ENCODE data around the gene NACC2. TPM values are rescaled to one million over a fixed set of nuclear protein-coding genes. Genes with fewer than 3 reads are reported as not detected.

NACC2 gene
- polyA plus RNA-seq, 4 donors: 4.9 to 10.1 (median 8.0) TPM

DNA sequence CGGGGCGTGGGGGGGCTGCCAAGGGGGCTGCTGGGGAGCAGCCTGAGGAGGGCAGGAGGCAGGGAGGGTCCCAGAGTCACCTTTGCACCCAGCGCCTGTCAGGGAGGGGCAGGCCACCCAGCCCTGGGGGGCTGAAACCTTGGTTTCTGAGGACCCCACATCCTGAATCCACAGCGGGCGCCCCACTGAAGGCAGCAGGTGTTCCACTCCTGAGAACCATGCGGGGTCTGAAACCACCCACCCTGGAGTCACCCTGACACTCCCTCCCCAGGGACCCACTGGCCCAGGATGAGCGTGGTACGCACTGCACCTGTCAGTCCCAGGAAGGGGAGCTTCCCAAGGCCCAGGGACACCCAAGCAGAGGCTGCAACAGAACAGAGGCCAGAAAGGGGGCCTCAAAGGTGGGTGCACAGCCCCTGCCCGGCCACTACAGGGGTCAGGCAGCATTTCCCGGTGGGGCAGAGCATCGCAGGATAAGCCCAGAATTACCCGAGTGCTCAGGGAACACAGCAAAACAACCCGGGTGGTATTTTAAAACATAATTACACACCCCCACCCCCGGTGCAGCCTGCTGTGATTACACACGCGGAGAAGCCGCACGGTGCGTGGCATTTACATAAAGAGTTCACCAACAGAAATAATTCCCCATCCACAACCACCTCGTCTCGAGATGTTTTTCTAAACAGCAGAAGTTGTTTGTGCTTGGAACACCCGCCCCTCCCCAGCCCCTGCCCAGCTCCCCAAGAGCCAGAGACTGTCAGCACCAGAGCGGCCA is 76.6 kb downstream of the NACC2 start:
- peaks cover 0 to 78% (median 0%) of the 10 kb centered on the region in 3 donors for H3K36me3 ChIP-seq (ENCODE audit: control insufficient read depth in 3 of 3, insufficient read depth in 2 of 3, low read depth in 1 of 3, low read length in 3 of 3)
- FAIRE-seq (no peak), DNase-seq (no peak)
- no peak overlapping the region for H3K27ac ChIP-seq (ENCODE audit: low read depth in 1 of 3, low read length in 2 of 3)
- no peaks in the 10 kb centered on the region for H3K4me1 ChIP-seq (ENCODE audit: control insufficient read depth in 3 of 3, insufficient read depth in 2 of 3, low read depth in 1 of 3, low read length in 2 of 3)
- no peaks in the 10 kb centered on the region for H3K27me3 ChIP-seq (ENCODE audit: control insufficient read depth in 3 of 3, insufficient read depth in 3 of 3, low read length in 3 of 3)
- no peak overlapping the region for H3K4me3 ChIP-seq (ENCODE audit: low read depth in 1 of 3, low read length in 3 of 3)
- WGBS, 3 donors: 83 to 89% (median 85%) methylated on average over 22 to 23 of the region's 23 CpGs
- no peaks in the 10 kb centered on the region for H3K9me3 ChIP-seq (ENCODE audit: control insufficient read depth in 2 of 2, insufficient read depth in 1 of 2, low read depth in 1 of 2, low read length in 1 of 2)

DNA sequence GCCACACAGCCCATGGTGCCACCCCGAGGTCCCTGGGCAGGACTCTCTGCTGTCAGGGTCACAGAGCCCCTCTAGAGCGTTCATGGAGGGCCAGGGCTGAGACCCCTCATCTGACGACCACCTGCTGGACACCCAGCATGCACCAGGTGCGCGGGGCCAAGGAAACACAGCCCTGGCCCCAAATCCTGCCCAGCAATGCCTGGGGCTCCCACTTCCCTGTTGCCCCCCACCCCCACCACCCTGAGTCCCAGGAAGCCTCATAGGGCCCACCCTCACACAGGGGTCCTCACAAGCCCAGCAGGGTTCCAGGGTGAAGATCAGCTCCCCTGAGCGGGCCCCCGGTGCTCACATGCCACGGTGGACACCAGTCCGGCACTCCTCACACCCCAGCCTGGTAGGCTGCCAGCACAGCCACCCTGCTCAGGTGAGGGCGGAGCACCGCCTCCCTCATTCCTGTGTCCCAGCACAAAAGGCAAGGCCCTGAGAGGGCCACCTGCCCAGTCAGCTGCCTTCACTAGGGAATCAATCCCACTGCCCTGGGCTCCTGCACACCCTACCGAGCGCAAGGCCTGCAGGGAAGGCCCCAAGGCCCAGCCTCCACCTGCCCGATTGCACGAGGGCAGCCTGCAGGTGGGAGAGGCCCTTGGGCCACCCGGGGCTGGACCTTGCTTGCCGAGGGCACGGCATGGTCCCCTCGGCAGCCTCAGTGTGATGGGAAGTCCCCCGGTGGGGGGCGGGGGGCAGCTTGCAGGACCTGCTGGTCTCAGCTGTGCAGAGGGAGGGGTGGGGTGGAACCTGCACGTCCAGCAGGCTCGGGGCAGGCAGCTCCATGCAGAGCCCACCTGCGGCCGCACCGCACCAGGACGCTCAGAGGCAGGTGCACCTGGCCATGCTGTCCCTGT is 77.5 kb downstream of the NACC2 start:
- Histone ChIP-seq H3K4me3 (ENCODE audit: low read depth in 1 of 3, low read length in 3 of 3) (no peak overlapping the region), H3K27ac (ENCODE audit: low read depth in 1 of 3, low read length in 2 of 3) (no peak overlapping the region), H3K36me3 (ENCODE audit: control insufficient read depth in 3 of 3, insufficient read depth in 2 of 3, low read depth in 1 of 3, low read length in 3 of 3) (peaks cover 0 to 81% (median 4%) of the 10 kb centered on the region in 3 donors), H3K27me3 (ENCODE audit: control insufficient read depth in 3 of 3, insufficient read depth in 3 of 3, low read length in 3 of 3) (no peaks in the 10 kb centered on the region), H3K9me3 (ENCODE audit: control insufficient read depth in 2 of 2, insufficient read depth in 1 of 2, low read depth in 1 of 2, low read length in 1 of 2) (no peaks in the 10 kb centered on the region), H3K4me1 (ENCODE audit: control insufficient read depth in 3 of 3, insufficient read depth in 2 of 3, low read depth in 1 of 3, low read length in 2 of 3) (peaks cover 0 to 4% (median 0%) of the 10 kb centered on the region in 3 donors)
- DNase-seq (no peak), FAIRE-seq (no peak)
- 89% methylated on average over 25 to 27 of the region's 27 CpGs for WGBS, 3 donors

DNA sequence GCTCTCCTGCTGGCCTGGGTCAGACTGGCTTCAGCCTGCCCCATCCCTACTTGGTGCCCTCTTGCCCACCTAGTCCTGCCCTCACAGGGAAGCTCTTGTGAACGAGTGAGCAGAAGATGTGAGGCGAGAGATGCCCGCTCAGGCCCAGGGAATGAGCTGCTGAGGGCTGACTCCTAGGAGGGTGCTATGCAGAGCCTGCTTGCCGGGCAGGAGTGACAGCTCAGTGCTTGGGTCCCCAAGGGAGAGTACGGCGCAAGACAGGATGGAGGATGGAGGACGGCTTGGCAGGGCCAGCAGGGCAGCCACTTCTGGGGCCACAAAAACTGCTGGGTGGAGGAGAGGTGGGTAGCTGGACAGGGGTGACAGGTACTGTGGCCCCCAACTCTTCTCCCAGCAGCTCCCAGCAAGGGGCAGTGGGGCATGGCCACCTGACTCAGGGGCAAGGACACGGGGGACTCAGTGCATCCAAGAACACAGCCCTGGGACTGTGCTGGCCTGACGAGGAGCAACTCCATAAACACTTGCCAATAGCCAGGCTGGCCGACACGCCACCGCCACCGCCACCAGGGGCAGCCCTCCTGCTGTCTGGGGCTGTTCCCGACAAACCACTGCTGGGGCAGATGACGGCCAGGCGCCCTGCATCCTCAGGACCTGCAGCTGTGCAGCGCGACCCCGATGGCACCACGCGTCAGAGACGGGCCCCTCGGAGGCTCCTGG is 78.4 kb downstream of the NACC2 start:
- peaks cover 0 to 82% (median 8%) of the 10 kb centered on the region in 3 donors for H3K36me3 ChIP-seq (ENCODE audit: control insufficient read depth in 3 of 3, insufficient read depth in 2 of 3, low read depth in 1 of 3, low read length in 3 of 3)
- H3K9me3 ChIP-seq (ENCODE audit: control insufficient read depth in 2 of 2, insufficient read depth in 1 of 2, low read depth in 1 of 2, low read length in 1 of 2): no peaks in the 10 kb centered on the region
- peaks cover 0 to 12% (median 0%) of the 10 kb centered on the region in 3 donors for H3K4me1 ChIP-seq (ENCODE audit: control insufficient read depth in 3 of 3, insufficient read depth in 2 of 3, low read depth in 1 of 3, low read length in 2 of 3)
- no peaks in the 10 kb centered on the region for H3K27me3 ChIP-seq (ENCODE audit: control insufficient read depth in 3 of 3, insufficient read depth in 3 of 3, low read length in 3 of 3)
- H3K4me3 ChIP-seq (ENCODE audit: low read depth in 1 of 3, low read length in 3 of 3): no peak overlapping the region
- FAIRE-seq: no peak
- WGBS, 3 donors: 93 to 96% (median 94%) methylated on average over 23 of the region's 23 CpGs
- H3K27ac ChIP-seq (ENCODE audit: low read depth in 1 of 3, low read length in 2 of 3): no peak overlapping the region
- no peak for DNase-seq

DNA sequence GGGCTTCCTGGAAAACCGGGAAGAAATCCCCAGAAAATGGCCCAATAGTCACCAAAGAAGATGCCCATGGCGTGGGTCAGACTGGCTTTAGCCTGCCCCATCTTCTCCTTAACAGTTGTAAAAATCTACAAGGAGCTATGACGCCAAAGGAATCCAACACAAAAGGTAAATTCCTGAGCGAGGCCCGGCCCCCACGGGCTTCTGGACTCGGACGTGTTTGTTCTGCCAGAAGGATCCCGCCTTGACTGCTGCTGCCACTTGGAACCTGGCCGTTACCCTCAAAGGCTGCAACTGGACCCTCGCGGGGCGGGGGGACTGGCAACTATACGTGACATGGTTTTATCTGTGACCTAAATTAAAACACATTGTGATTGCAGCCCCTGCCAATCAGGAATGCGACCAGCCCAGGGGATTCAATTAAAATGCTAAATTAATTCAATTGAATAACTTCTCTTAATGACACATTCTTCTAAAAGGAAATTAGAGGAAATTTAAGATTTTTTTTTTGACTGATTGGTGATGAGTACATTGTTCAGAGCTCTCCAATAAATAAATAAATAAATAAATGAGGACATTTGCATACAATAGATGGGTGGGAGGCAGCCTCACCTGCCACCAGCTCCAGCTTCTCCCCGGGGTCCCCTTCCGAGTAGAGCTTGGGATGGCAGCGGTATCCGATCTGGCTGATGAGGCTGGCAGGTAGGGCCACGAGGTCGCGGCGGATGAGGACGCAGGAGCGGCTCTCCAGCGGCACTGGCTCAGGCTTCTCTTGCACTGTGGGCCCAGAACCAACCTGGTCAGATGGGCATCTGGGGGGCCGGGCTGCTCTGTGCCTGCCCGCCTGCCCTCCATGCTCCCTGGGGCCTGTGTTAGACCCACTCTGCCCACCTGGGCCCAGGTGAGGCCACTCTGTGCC is 79.2 kb downstream of the NACC2 start:
- 87 to 92% (median 91%) methylated on average over 28 of the region's 28 CpGs for WGBS, 3 donors
- Histone ChIP-seq H3K4me1 (ENCODE audit: control insufficient read depth in 3 of 3, insufficient read depth in 2 of 3, low read depth in 1 of 3, low read length in 2 of 3) (peaks cover 0 to 13% (median 0%) of the 10 kb centered on the region in 3 donors), H3K4me3 (ENCODE audit: low read depth in 1 of 3, low read length in 3 of 3) (no peak overlapping the region), H3K36me3 (ENCODE audit: control insufficient read depth in 3 of 3, insufficient read depth in 2 of 3, low read depth in 1 of 3, low read length in 3 of 3) (peaks cover 0 to 84% (median 15%) of the 10 kb centered on the region in 3 donors), H3K27ac (ENCODE audit: low read depth in 1 of 3, low read length in 2 of 3) (no peak overlapping the region), H3K9me3 (ENCODE audit: control insufficient read depth in 2 of 2, insufficient read depth in 1 of 2, low read depth in 1 of 2, low read length in 1 of 2) (no peaks in the 10 kb centered on the region), H3K27me3 (ENCODE audit: control insufficient read depth in 3 of 3, insufficient read depth in 3 of 3, low read length in 3 of 3) (no peaks in the 10 kb centered on the region)
- FAIRE-seq (no peak), DNase-seq (no peak)

DNA sequence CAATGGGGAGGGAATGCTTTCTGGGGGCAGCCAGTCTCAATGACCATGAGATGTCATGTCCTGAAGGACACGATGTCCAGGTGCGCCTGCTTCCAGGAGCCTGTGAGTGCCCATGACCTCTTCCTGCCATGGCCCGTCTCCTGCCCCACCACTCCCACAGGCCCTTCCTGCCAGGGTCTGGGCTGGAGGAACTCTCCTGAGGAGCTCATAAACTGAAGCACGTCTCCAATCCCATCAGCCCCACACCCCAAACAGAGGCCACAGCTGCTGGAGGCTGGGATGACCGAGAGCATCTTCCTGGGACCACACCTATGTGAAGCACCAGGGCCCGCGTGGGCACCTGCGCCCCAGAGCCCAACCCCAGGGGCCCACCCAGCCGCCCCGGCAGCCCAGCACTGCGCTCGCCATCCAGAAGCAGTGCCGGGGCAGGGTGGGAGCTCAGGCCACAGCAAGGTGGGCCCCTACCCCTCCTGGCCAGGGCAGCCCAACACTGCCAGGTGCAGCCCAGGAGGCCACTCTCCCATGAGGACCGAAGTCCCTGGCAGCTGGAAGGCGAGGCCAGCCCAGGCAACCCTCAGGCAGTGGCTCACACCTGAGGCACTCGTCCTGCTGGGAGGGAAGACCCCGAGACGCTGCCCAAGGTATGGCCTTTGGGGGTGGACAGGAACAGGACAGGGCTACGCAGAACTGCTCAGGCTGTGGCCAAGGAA is 80.0 kb downstream of the NACC2 start:
- DNase-seq: no peak
- H3K9me3 ChIP-seq (ENCODE audit: control insufficient read depth in 2 of 2, insufficient read depth in 1 of 2, low read depth in 1 of 2, low read length in 1 of 2): no peaks in the 10 kb centered on the region
- WGBS, 3 donors: 81 to 85% (median 84%) methylated on average over 17 to 19 of the region's 19 CpGs
- no peak for FAIRE-seq
- H3K4me1 ChIP-seq (ENCODE audit: control insufficient read depth in 3 of 3, insufficient read depth in 2 of 3, low read depth in 1 of 3, low read length in 2 of 3): peaks cover 0 to 13% (median 0%) of the 10 kb centered on the region in 3 donors
- H3K27me3 ChIP-seq (ENCODE audit: control insufficient read depth in 3 of 3, insufficient read depth in 3 of 3, low read length in 3 of 3): no peaks in the 10 kb centered on the region
- H3K4me3 ChIP-seq (ENCODE audit: low read depth in 1 of 3, low read length in 3 of 3): no peak overlapping the region
- no peak overlapping the region for H3K27ac ChIP-seq (ENCODE audit: low read depth in 1 of 3, low read length in 2 of 3)
- H3K36me3 ChIP-seq (ENCODE audit: control insufficient read depth in 3 of 3, insufficient read depth in 2 of 3, low read depth in 1 of 3, low read length in 3 of 3): peaks cover 0 to 91% (median 15%) of the 10 kb centered on the region in 3 donors

DNA sequence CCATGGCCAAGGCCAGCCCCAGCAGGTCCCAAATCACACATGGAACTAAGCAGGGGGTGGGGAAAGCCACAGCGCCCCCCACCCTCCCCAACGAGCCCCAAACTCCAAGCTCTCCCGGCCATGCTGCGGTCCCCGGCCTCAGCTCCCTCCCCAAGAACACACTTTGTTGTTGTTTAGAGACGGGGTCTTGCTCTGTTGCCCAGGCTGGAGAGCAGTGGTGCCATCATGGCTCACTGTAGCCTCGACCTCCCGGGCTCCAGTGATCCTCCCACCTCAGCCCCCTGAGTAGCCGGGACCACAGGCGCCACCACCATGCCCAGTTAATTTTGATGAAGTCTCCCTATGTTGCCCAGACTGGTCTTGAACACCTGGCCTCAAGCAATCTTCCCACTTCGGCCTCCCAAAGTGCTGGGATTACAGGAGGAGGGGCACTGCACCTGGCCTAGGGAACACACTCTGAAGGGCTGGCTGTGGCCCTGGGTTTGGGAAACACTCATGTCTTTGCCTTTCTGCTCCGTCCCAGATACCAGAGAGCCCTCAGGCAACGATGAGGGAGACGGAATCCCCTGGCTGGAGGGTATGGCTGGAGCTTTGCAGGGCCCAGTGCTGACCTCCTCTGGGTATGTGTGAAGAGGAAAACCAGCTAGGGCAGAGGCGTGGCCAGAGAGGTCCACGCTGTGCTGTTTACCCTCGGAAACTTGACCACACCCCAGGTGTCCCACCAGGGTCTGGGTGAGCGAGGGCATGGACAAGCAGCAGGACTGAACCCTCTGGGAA is 80.8 kb downstream of the NACC2 start:
- no peak overlapping the region for H3K27ac ChIP-seq (ENCODE audit: low read depth in 1 of 3, low read length in 2 of 3)
- no peak overlapping the region for H3K4me3 ChIP-seq (ENCODE audit: low read depth in 1 of 3, low read length in 3 of 3)
- 89 to 91% (median 91%) methylated on average over 18 of the region's 18 CpGs for WGBS, 3 donors
- H3K4me1 ChIP-seq (ENCODE audit: control insufficient read depth in 3 of 3, insufficient read depth in 2 of 3, low read depth in 1 of 3, low read length in 2 of 3): peaks cover 0 to 13% (median 0%) of the 10 kb centered on the region in 3 donors
- no peaks in the 10 kb centered on the region for H3K27me3 ChIP-seq (ENCODE audit: control insufficient read depth in 3 of 3, insufficient read depth in 3 of 3, low read length in 3 of 3)
- DNase-seq (no peak), FAIRE-seq (no peak)
- peaks cover 0 to 91% (median 18%) of the 10 kb centered on the region in 3 donors for H3K36me3 ChIP-seq (ENCODE audit: control insufficient read depth in 3 of 3, insufficient read depth in 2 of 3, low read depth in 1 of 3, low read length in 3 of 3)
- no peaks in the 10 kb centered on the region for H3K9me3 ChIP-seq (ENCODE audit: control insufficient read depth in 2 of 2, insufficient read depth in 1 of 2, low read depth in 1 of 2, low read length in 1 of 2)
